KG1 (cell line): ENCODE data around the gene PSEN2.
"Not testable (repeated sequence)": the region's sequence is repeated elsewhere in the genome, so short reads cannot be mapped to it uniquely, and the experiment has no call there.

ENCODE experiments used
- DNase-seq: peaks from one replicate; lab custom pipeline; 2025; lab: John Stamatoyannopoulos, UW

PSEN2 gene

DNA sequence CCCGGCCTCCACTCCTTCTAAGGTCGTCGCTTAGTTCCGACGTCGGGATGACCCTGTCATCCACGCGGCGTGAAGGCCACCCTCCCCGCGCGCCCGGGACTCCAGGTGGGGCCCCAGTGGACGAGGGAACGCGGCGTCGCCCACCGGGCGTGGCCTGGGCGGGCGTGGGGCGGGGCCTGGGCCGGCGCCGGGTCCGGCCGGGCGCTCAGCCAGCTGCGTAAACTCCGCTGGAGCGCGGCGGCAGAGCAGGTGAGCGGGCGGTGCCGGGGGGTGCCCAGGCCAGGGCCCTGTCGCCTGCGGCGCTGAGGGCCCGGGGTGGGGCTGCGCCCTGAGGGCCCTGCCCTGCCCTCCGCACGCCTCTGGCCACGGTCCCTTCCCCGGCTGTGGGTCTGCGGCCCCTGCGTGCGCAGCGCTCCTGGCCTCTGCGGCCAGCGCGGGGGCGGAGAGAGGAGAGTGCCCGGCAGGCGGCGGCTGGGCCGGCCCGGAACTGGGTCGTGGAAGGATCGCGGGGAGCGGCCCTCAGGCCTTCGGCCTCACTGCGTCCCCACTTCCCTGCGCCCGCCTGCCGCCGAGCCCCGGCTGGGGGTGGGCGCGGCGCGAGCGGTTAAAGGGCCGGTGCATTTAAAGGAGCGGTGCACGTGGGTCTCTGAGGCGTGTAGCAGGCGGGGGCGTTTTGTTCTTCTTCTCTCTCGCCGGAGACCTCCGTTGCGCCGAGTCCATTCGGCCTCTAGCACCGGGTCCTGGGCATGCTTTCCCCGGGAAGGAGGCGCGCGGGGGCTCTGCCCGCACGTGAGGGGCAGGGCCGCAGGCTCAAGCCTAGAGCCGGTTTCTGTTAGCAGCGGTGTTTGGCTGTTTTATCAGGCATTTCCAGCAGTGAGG is at the start of gene PSEN2:
Gene PSEN2 (plus strand): TSS at position 216 of the 879 bp plus-strand sequence. CDS start 11,292 bp downstream, outside the sequence.
- no peak for DNase-seq

DNA sequence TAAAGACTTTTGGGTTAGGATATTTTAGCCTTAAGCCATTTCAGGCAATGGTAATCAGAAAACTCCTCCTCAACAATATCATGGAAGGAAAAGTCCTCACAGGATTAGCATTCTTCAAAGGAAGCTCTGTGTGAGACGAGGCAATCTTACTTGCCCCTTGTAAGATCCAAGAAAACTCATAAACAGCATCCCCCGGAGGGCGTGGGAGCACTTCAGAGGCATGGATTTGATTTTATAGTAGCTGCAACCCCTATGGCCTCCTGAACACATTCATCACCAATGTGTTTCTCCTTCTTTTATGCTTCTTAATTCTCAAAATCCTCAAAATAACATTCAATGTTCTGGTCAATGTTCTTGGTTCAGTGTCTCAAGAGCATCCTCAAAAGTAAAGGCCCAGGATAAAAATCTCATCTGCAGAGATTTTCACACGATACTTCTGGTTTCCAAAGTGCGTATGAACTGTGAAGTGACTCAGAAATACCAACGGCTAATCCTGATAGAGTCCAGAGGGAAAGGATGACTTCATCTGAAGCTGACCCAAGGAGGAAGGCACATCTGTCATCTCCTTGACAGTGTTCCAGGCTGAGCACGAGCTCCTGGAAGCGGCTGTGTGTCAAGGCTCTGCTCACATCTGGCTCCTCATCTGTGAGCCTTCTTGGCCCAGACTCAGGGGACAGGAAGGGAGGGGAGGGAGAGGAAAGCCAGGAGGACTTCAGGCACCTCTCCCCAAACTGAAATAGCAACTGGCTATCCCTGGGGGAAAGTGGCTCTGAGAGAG is 49.3 kb upstream of the PSEN2 start:
- no peak for DNase-seq

DNA sequence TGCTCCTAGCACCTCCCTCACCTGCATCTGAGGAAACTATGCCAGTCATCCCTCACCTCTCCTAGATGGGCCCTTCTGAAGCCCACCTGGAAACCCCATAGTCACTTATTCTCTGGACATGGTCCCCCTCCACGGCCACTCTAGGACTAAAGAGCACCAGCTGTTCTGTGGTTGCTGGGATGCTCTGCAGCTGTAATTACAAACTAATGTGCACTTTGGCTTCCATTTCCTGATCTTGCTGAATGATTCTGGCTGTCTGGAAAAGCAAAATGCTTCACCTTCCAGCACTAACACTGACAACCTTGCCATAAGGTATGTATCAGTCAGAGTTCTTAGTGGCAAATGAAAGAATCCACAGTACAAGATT is 48.7 kb upstream of the PSEN2 start:
- no peak for DNase-seq

DNA sequence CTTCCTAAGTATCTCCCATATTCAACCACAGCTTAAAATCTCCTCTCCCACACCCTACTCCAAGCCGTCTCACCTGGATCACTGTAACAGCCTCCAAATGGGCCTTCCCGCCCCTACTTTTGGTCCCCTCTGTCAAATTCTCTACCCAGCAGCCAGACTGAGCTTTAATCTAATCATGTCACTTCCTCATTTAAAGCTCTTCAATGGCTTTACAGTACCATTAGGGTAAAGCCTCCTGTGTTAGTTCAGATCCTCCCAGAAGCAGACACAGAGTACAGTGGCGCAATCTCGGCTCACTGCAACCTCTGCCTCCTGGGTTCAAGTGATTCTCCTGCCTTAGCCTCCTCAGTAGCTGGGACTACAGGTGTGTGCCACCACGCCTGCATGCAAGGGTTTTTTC is 46.8 kb upstream of the PSEN2 start:
- no peak for DNase-seq

DNA sequence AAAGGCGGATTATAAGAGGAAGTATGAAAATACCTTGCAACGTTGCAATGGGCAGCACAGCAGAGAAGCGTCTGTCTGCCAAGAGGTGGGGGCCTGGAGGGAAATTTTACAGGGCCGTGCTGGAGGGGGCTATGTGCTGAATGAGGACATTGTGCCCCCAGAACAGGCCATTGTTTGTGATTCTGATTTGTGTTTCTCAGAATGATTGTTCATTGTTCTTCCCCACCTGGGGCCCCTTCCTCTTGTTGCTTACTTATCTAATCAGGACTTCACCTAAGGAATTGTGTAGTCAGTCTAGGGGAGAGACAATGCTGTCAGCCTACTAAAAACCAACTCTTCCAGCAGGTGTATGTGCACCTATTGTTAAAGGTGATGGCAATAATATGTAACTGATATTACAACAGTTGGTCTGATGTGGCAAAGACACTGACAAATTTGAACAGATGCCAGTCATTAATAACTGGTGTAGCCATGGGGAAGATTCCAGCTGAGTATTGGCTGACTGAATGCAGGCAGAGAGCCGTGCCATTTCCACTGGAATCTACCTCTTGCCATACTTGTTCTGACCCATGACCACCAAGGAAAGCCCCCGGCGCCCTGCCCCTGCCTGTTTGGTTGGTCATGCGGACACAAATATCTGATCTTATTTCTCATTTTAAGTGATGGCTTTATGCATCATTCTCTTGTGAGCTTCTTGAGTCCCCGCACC is 45.2 kb upstream of the PSEN2 start:
- no peak for DNase-seq

DNA sequence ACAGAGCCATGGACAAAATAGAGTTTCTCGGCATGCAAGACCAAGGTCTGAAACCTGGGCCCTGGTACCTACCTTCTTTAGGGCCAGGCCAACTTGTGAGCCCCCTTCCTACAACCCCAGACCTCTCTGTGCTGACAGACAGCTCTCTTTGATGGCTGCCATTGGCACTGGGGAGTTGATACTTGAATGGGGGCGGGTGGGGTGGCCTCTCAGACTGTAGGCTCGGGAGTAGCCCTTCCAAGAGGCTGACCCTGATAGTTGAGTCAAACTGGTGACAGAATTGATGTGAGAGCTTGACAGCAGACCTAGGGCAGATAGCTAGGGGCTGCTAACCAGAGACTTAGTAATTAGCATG is 44.7 kb upstream of the PSEN2 start:
- DNase-seq = no peak

DNA sequence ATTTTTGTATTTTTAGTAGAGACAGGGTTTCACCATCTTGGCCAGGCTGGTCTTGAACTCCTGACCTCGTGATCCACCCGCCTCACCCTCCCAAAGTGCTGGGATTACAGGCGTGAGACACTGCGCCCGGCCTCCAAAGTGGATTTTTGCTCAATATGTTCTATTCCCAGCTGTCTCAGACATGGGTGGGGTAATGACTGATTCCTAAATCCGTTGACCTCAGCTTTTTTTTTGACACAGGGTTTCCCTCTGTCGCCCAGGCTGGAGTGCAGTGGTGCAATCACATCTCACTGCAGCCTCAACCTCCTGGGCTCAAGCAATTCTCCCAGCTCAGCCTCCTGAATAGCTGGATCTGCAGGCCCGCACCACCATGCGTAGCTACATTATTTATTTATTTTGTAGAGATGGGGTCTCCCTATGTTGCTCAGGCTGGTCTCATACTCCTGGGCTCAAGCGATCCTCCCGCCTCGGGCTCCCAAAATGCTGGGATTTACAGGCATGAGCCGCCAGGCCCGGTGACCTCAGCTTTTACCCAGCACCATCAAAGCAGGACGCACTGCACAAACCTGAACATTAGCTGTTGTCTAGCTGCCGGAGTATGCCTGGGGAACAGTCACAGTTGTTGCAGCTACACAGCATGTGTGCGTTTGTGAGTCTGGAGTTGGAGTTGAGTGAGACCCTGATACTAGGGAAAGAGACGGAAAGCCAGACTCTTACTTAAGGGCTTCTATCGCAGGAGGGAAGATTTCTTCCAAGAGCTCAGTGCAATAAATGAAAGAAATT is 43.7 kb upstream of the PSEN2 start:
- no peak for DNase-seq

DNA sequence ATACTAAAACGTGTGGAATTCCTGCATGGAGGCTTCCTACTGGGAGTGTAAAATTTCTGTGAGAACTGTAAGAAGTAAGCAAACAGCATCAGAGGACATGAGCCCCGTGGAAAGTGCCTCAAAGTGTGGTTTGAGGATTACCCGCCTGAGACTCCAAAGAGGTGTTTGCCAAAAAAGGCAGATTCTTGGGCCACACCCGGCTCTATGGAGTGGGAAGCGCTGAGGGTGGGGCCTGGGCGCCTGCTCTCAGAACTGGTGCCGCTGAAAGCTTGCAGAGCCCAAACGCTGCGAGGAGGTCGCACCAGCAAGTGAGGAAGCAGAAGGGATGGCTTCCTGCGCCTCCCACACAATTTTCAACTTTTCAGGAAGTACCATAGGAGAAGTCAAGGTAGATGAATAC is 43.0 kb upstream of the PSEN2 start:
- DNase-seq = no peak

DNA sequence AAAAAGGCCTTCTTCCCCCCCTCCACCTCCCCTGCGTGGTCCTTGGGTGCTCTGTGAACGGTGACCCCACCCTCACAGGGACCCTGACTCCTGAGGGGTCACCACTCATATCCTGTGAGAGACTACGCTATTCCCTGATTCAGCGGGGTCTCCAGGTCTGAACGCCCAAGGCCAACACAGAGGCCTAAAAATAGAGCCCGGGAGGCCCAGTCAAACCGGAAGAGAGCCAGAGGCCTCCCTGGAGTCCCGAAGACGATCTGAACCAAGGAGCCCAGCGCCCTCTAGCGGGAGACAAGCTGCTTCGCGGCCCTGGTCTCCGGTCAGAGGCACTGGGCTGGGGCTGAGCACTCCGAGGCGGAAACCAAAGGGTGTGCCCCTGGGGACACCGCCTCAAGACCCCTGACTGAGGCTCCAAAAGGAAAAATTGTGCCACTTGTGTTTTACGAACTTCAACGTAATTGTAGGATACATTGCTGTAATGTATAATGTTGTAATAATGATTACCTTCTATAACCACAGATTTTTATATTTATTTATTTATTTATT is 42.4 kb upstream of the PSEN2 start:
- peak; percentile 95 for DNase-seq

DNA sequence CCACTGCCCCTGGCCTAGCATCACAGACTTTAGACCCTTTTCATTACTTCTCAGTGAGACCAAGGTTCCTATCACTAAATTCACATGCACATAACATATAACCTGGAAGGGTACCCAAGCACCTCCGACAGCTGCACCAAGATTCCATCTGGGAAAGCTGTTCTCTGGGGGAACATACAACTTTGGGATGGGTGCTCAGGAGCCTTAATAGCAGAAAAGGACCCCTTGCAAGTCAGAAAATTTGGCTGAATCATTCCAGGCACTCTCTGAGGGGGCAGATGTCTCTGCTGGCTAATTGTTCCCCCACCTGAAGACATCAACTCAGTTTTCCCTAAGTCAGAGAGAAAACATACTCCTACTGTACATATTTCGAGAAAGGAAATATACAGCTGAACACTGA is 41.3 kb upstream of the PSEN2 start:
- no peak for DNase-seq

DNA sequence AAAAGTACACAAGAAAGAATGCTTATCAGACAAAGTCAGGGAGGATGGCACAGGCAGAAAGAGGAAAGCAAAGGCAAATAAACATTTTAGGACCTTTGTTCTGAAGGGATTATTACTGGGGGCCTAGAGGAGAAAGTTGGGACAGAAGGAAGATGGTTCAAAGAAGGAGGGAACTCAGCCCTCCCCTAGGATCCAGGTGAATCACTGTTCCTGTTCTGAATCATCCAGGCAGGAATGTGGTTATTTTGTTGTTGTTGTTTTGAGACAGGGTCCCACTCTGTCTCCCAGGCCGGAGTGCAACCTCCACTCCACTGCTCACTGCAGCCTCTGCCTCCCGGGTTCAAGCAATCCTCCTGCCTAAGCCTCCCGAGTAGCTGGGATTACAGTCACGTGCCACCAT is 38.5 kb upstream of the PSEN2 start:
- no peak for DNase-seq

DNA sequence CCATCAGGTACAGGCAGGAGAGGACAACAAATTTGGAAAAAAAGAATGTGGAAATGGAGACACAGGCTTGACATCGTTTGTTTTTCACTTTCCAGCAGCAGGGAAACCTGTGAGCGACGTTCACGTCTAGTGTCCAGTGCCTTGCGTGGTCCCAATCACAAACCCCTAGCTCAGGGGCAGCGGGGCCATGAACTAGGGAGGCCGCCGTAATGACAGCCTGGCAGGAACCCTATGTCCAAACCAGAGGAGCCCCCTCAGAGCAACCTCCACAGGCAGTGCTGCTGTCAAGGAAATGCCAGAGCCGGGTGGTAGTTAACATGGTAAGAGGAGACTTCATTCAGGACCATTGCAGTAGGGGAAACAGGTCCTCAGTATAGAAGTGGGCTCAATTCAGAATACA is 37.8 kb upstream of the PSEN2 start:
- no peak for DNase-seq

DNA sequence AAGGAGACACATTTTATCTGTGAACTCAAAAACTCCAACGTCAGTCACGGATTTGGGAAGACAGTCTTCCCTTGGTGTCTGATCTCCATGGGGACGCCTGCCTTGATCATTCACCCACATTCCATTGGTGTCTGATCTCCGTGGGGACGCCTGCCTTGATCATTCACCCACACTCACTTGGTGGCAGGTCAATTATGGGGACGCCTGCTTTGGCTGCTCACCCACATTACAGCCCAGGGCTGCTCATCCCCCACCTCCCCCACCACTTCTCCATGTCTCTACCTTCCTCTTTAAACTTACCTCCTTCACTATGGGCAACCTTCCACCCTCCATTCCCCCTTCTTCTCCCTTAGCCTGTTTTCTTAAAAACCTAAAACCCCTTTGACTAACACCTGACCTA is 36.2 kb upstream of the PSEN2 start:
- DNase-seq = not testable (repeated sequence)

DNA sequence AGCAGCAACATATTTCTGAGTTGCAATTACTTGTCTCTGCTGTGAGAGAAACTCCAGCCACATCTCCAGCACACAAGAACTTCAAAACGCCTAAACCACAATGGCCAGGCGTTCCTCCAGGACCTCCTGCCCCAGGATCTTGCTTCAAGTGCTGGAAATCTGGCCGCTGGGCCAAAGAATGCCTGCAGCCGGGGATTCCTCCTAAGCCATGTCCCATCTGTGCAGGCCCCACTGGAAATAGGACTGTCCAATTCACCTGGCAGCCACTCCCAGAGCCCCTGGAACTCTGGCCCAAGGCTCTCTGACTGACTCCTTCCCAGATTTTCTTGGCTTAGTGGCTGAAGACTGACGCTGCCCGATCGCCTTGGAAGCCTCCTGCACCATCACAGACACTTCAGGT is 35.0 kb upstream of the PSEN2 start:
- not testable (repeated sequence) for DNase-seq

DNA sequence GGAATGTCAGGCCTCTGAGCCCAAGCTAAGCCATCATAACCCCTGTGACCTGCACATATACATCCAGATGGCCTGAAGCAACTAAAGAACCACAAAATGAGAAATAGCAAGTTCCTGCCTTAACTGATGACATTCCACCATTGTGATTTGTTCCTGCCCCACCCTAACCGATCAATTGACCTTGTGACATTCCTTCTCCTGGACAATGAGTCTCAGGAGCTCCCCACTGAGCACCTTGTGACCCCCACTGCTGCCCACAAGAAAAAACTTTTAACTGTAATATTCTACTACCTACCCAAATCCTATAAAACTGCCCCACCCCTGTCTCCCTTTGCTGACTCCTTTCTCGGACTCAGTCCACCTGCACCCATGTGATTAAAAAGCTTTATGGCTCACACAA is 32.5 kb upstream of the PSEN2 start:
- not testable (repeated sequence) for DNase-seq

DNA sequence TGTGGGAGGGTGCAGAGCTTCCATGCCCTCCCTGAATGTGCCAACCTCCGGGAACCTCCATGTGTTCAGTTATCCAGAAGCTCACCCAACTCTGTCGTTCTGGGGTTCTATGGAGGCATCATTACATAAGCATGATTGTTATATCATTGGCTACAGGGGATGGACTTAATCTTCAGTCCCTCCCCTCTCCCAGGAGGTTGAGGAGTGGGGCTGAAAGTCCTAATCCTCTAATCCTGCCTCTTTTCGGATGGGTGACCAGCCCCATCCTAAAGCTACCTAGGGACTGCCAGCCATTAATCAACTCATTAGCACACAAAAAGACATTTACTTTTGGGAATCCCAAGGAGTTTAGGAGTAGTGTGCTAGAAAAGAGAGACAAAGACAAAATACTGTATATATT is 32.0 kb upstream of the PSEN2 start:
- no peak for DNase-seq

DNA sequence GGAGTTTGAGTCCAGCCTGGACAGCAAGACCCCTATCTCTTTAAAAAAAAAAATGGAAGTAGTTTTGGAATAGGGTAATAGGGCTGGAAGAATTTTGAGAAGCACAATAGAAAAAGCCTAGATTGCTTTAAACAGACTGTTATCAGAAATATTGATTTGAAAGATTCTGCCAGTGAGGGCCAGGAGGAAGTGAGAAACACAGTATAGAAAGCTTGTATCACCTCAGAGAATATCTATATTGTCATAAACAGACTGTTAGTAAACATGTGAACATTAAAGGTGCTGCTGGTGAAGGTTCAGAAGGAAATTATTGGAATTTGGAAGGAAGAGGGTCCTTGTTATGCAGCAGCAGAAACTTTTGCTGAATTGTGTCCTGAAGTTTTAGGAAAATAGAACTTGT is 24.8 kb upstream of the PSEN2 start:
- no peak for DNase-seq

DNA sequence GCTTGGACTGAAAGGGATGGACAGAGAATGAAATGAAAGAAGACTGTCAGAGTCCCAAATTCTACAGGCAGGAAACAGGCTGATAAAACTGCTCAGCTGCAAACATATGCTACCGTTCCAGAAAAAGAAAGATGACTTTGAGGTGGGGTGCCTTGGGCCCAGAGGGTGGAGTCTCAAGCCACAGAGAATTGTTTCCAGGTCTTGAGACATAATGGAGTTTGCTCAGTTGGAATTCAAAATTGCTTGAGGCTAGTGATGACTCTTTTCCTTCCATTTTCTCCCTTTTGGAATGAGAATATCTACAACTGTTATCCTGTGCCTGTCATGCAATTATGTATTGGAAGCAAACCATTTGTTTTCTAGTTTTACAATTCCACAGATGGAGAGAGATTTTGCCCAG is 23.6 kb upstream of the PSEN2 start:
- DNase-seq = no peak

DNA sequence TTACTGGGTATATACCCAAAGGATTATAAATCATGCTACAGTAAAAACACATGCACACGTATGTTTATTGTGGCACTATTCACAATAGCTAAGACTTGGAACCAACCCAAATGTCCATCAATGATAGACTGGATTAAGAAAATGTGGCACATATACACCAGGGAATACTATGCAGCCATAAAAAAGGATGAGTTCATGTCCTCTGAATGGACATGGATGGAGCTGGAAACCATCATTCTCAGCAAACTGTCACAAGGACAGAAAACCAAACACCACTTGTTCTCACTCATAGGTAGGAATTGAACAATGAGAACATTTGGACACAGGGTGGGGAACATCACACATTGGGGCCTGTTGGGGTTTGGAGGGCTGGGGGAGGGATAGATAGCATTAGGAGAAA is 15.9 kb upstream of the PSEN2 start:
- not testable (repeated sequence) for DNase-seq

DNA sequence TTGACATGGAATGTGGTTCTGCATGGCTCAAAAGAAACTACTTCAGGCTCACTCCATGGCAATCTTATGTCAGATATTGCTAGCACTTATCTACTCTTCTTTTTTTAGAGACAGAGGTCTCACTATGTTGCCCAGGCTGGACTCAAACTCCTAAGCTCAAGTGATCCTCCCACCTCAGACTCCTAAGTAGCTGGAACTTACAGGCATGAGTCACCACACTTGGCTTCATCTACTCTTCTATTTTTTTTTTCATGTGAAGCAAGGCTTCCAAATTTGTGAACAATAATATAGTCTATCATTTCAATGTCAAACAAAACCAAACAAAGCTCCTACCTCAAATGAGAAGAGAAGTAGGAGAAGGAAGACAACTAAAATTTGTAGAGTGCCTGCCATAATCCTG is 7.5 kb upstream of the PSEN2 start:
- DNase-seq = no peak

DNA sequence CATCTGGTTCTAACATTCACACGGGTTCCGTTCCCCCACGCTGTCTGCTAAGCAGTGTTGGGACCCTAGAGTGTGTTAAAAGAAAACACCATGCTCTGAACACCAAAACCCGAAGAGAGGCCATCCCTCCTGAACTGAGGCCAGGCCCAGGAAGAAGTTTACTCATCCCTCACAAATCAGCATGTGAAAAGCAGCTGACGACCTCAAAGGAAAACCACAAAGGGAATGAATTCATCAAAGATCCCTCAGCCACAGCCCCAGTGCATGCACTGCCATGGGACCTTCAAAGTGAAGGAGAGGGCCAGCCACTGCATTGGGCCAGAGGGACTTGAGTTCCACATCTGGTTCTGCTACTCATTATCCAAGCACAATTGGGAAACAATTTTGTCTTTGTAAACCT is 7.0 kb upstream of the PSEN2 start:
- DNase-seq = no peak

DNA sequence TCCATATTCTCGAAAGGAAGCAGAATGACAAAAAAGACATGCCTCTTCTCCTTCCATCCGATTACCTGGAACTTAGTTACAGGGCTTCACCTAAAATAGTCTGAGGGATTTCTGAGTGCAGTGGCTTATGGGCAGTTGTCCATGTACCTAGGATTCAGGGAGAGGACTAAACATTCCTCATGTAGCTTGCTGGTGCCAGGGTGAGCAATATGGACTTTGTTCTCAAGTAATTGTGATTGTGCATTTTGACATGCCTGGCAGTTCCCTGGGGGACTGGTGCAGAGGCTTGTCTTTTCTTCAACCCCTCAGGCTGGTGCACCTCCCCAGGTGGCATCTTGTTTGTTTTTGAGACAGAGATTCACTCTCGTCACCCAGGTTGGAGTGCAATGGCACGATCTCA is 6.1 kb upstream of the PSEN2 start:
- no peak for DNase-seq
